Bronchial epithelial cell (primary cell): ENCODE results near the gene CXCR6. TPM values are rescaled to one million over a fixed set of nuclear protein-coding genes. Genes with fewer than 3 reads are reported as not detected.

Experiments
- DNase-seq: peaks from one replicate; pipeline ENCODE4 v3.0.0-alpha.2; 2010; ENCODE audit warnings: low read depth
- FAIRE-seq: peaks from 2 replicates; lab custom pipeline; 2011; peaks lifted over from hg19 to GRCh38; lab: Jason Lieb, UNC
- H3K27me3 ChIP-seq: 2 replicates; pipeline ENCODE4 v1.5.1; 2011; ENCODE audit warnings: low read length; ENCODE audit not compliant: control insufficient read depth, insufficient read depth
- H3K36me3 ChIP-seq: 2 replicates; pipeline ENCODE4 v1.5.1; 2011; ENCODE audit warnings: low read length; ENCODE audit not compliant: control insufficient read depth, insufficient read depth
- H3K4me3 ChIP-seq: 2 replicates; pipeline ENCODE4 v1.5.1; 2011; ENCODE audit warnings: mild to moderate bottlenecking, low read depth, low read length, control low read depth
- total RNA-seq: library from RNA; depleted of rRNA; stranded (reverse); fragments of >200 nt; gene quantifications from 2 replicates; pipeline ENCODE4 v1.2.1, GENCODE V29; 2014
- TF ChIP-seq, protein P1 (sequence below): IDR thresholded peaks from 2 replicates; pipeline ENCODE4 v1.5.1; 2011; ENCODE audit warnings: mild to moderate bottlenecking, moderate library complexity, low read length, control low read depth, inconsistent platforms; ENCODE audit not compliant: insufficient read depth, severe bottlenecking

The CXCR6 gene
- total RNA-seq, 1 donor from 2014 or later, result not detected

DNA sequence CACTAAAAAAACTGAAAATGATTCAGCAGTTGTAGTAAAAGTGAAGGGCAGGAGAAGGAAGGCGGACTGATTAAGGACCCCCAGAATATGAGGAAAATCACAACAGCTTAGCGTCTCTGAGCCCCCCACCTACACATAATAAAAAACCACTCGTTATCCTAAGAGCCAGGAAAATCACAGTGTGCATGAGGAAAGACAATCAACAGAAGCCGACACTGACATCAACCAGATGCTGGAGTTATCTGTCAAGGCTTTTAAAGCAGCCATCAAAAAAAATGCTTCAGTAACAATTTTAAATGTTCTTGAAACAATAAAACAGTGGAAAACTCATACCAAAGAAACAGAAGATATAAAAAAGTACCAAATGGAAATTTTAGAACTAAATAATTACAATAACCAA is 9.7 kb upstream of the CXCR6 start:
- H3K4me3 ChIP-seq, result no peak overlapping the region
- FAIRE-seq, result no peak
- DNase-seq, result no peak
- H3K36me3 ChIP-seq, result peaks cover 14% of the 10 kb centered on the region
- no peaks in the 10 kb centered on the region for H3K27me3 ChIP-seq
- TF ChIP-seq, protein P1, sequence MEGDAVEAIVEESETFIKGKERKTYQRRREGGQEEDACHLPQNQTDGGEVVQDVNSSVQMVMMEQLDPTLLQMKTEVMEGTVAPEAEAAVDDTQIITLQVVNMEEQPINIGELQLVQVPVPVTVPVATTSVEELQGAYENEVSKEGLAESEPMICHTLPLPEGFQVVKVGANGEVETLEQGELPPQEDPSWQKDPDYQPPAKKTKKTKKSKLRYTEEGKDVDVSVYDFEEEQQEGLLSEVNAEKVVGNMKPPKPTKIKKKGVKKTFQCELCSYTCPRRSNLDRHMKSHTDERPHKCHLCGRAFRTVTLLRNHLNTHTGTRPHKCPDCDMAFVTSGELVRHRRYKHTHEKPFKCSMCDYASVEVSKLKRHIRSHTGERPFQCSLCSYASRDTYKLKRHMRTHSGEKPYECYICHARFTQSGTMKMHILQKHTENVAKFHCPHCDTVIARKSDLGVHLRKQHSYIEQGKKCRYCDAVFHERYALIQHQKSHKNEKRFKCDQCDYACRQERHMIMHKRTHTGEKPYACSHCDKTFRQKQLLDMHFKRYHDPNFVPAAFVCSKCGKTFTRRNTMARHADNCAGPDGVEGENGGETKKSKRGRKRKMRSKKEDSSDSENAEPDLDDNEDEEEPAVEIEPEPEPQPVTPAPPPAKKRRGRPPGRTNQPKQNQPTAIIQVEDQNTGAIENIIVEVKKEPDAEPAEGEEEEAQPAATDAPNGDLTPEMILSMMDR, result no peak

DNA sequence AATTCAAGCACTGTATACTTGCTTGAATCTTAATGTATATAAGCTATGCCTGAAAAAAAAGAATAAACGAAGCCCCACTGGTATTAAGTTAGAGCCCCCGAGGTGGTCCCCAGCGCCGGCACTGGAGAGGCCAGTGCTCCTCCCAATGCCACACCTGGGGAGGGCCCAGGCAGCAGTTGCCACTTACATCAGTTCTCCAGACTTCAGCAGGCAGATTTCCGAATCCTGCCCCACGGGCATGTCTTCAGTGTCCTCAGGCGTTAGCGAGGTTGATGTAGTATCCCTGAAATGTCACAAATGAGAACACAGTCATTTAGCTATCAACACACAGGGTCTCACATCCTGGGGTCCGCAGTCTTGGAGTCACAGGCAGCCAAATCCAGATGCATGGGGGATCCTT is 7.0 kb upstream of the CXCR6 start:
- DNase-seq (no peak), FAIRE-seq (no peak)
- Histone ChIP-seq H3K27me3 (no peaks in the 10 kb centered on the region), H3K36me3 (peaks cover 4% of the 10 kb centered on the region), H3K4me3 (no peak overlapping the region)
- TF ChIP-seq, protein P1, result no peak

DNA sequence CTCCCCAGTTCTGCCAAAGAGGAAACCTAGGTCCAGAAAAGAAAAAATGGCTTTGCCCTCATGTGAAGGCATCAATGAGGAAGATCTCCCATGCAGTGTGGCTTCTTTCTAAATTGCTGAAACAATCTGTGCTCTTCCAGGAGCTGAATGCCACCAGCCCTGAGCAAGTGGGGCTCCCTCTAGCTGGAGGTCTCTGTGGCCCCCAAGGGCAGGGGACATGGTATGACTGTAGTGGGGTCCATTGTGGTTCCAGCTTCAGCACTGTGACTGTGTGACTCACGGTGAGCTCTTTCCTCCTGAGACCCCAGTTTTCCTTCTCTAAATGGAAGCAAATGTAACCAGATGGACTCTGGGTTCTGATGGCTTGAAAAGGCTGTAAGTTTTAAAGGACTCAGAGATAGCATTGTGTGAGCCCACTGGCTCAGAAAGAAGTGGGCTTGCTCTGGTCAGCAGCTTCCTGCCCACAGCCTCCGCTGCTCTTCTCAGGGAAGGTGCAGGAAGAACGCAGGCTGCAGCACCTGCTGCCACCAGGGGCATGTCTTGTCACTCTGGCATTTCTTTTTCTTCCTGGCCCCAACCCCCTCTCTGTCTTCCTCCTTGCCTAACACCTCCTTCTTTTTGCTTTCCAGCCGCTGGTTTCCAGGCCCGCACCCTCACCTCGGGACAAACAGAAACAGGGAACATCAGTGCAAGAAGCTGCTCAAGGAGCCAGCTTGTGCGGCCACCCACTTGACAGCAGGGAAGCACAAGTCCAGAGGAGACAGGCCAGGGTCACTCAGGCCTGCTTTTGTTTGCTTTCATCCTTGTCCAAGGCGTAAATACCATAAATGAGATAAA is 5.8 kb upstream of the CXCR6 start:
- FAIRE-seq (no peak), DNase-seq (no peak)
- H3K4me3 ChIP-seq, result no peak overlapping the region
- H3K27me3 ChIP-seq, result no peaks in the 10 kb centered on the region
- TF ChIP-seq, protein P1, result no peak
- peaks cover 4% of the 10 kb centered on the region for H3K36me3 ChIP-seq

DNA sequence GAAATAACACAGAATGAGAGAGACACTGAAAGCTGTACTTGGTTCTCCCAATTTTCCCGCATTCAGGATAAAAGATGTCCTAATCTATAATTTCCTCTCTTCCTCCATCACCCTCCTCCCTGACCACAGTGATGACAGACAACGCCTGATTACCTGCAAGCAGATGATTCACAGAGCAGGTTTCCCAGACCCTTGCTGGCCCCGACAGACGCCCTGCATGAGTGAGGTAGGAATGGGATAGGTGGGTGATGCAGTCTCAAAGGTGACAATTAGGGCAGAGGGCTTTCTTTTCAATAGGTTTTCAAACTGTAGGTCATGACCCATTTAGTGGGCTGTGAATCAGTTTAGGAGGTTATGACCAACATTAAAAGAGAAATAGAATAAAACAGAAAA is 5.2 kb upstream of the CXCR6 start:
- Histone ChIP-seq H3K27me3 (no peaks in the 10 kb centered on the region), H3K4me3 (no peak overlapping the region), H3K36me3 (peaks cover 4% of the 10 kb centered on the region)
- FAIRE-seq (no peak), DNase-seq (no peak)
- TF ChIP-seq, protein P1, result no peak

DNA sequence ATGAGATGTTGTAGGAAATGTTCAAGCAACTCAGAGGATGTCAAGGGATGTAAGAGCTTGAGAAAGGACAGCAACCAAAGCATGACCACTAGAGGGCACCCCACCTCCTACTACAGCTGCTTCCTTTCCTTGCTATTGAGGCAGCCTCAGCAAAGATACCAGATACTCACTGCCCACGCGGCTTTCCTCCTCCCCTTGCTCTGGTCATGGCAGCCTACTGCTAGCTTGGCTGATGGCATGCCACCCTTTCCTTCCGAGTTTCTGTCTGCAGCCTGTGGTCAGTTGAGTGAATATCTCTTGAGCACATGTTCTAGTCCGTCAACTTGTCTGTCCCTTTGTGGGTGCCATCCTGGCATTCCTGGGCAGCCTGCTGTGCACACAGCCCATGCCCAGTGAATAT is 4.4 kb upstream of the CXCR6 start:
- peak; percentile 89 for FAIRE-seq
- TF ChIP-seq, protein P1, result peak; percentile 97

DNA sequence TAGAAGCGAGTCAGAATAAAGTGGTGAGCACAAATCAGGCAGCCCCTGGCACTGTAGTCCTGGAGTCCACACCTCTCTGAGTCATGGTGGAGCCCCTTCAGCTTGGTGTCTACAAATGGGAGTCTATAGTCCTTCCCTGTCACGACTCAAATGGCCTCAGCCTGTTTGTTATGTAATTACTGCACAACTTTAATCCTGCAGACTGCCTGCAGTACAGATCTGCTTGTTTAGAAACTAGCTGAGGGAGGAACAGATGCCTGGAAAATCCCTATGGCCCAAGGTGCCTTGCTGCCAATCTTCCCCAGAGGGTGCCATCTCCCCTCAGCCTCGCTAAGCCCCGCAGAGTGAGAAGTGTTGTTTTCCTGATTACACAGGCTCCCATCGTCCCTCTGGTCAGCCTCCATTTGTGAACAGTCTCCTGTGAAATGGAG is 3.9 kb upstream of the CXCR6 start:
- peaks cover 4% of the 10 kb centered on the region for H3K36me3 ChIP-seq
- FAIRE-seq, result no peak
- no peaks in the 10 kb centered on the region for H3K27me3 ChIP-seq
- peak; percentile 22 for DNase-seq
- no peak overlapping the region for H3K4me3 ChIP-seq
- TF ChIP-seq, protein P1, result no peak

More for the DNA sequence above, 4.4 kb upstream of the CXCR6 start:
- Histone ChIP-seq H3K36me3 (peaks cover 4% of the 10 kb centered on the region), H3K4me3 (no peak overlapping the region), H3K27me3 (no peaks in the 10 kb centered on the region)
- DNase-seq, result peak; percentile 82
